Liver (tissue), 9 donors: ENCODE measurements around the gene TRPM2. TPM values are rescaled to one million over a fixed set of nuclear protein-coding genes. Genes with fewer than 3 reads are reported as not detected.

Experiments used
- DNase-seq: peaks from one replicate; pipeline ENCODE4 v3.0.0-alpha.2; 2017; ENCODE audit warnings: low spot score
- H3K27ac ChIP-seq, 2 donors: one replicate each; pipeline ENCODE4 v1.7.0; 2013; ENCODE audit warnings: inconsistent platforms in 2 of 2, low read length in 2 of 2, control low read depth in 1 of 2, low read depth in 1 of 2, mild to moderate bottlenecking in 1 of 2
- H3K27me3 ChIP-seq, 4 donors: one replicate each; pipeline versions ENCODE4 v1.6.1 to v1.7.0; 2013; ENCODE audit warnings: low read length in 3 of 4, inconsistent platforms in 1 of 4, mild to moderate bottlenecking in 1 of 4, moderate library complexity in 1 of 4; ENCODE audit not compliant: control insufficient read depth in 4 of 4, insufficient read depth in 4 of 4
- H3K36me3 ChIP-seq, 4 donors: one replicate each; pipeline versions ENCODE4 v1.6.1 to v1.7.0; 2013; ENCODE audit warnings: low read length in 3 of 4, mild to moderate bottlenecking in 3 of 4, low read depth in 1 of 4, moderate library complexity in 1 of 4; ENCODE audit not compliant: control insufficient read depth in 4 of 4, insufficient read depth in 3 of 4
- H3K4me1 ChIP-seq, 4 donors: one replicate each; pipeline versions ENCODE4 v1.6.1 to v1.7.0; 2013; ENCODE audit warnings: low read length in 3 of 4, mild to moderate bottlenecking in 3 of 4, moderate library complexity in 1 of 4; ENCODE audit not compliant: control insufficient read depth in 4 of 4, insufficient read depth in 4 of 4
- H3K4me3 ChIP-seq, 3 donors: one replicate each; pipeline versions ENCODE4 v1.6.1 to v1.7.0; 2013; ENCODE audit warnings: low read length in 3 of 3, control low read depth in 1 of 3, low read depth in 1 of 3, mild to moderate bottlenecking in 1 of 3
- H3K9ac ChIP-seq, 2 donors: one replicate each; pipeline ENCODE4 v1.7.0; 2013; ENCODE audit warnings: low read length in 2 of 2, mild to moderate bottlenecking in 2 of 2, moderate library complexity in 2 of 2, control low read depth in 1 of 2, low read depth in 1 of 2
- H3K9me3 ChIP-seq, 4 donors: one replicate each; pipeline versions ENCODE4 v1.6.1 to v1.7.0; 2013; ENCODE audit warnings: low read length in 3 of 4; ENCODE audit not compliant: control insufficient read depth in 4 of 4
- ATF3 ChIP-seq: IDR thresholded peaks from 2 replicates; pipeline ENCODE4 v1.6.1; 2016; ENCODE audit warnings: antibody characterized with exemption
- CTCF ChIP-seq: fragments of 150-350 bp; IDR thresholded peaks from 2 replicates; pipeline ENCODE4 v1.5.1; 2017; ENCODE audit warnings: improper control_type of control experiment, low read depth, low read length; ENCODE audit not compliant: missing input control
- EGR1 ChIP-seq, 2 donors: IDR thresholded peaks; 2 replicates each; pipeline ENCODE4 v1.6.1; 2016 to 2018; ENCODE audit warnings: antibody characterized with exemption in 2 of 2, low read depth in 2 of 2
- FOXA1 ChIP-seq: IDR thresholded peaks from 2 replicates; pipeline ENCODE4 v1.6.1; 2016; ENCODE audit warnings: antibody characterized with exemption
- FOXA2 ChIP-seq: IDR thresholded peaks from 2 replicates; pipeline ENCODE4 v1.6.1; 2016; ENCODE audit warnings: antibody characterized with exemption
- GABPA ChIP-seq, 2 donors: IDR thresholded peaks in 1 of 2; conservative IDR thresholded peaks in 1 of 2; 2 replicates each; pipeline ENCODE4 v1.6.1; 2016; ENCODE audit warnings: antibody characterized with exemption in 2 of 2, mild to moderate bottlenecking in 1 of 2, moderate library complexity in 1 of 2
- HNF4A ChIP-seq, 2 donors: conservative IDR thresholded peaks; 2 replicates each; pipeline ENCODE4 v1.6.1; 2016; ENCODE audit warnings: antibody characterized with exemption in 2 of 2, mild to moderate bottlenecking in 2 of 2
- HNF4G ChIP-seq: IDR thresholded peaks from 2 replicates; pipeline ENCODE4 v1.6.1; 2016; ENCODE audit warnings: antibody characterized with exemption
- JUND ChIP-seq, 2 donors: IDR thresholded peaks; 2 replicates each; pipeline ENCODE4 v1.6.1; 2016; ENCODE audit warnings: antibody characterized with exemption in 2 of 2
- MAX ChIP-seq: IDR thresholded peaks from 2 replicates; pipeline ENCODE4 v1.6.1; 2016; ENCODE audit warnings: antibody characterized with exemption
- NR2F2 ChIP-seq: IDR thresholded peaks from 2 replicates; pipeline ENCODE4 v1.6.1; 2016; ENCODE audit warnings: antibody characterized with exemption
- RAD21 ChIP-seq, 2 donors: IDR thresholded peaks; 2 replicates each; pipeline ENCODE4 v1.6.1; 2016; ENCODE audit warnings: antibody characterized with exemption in 2 of 2, mild to moderate bottlenecking in 2 of 2
- REST ChIP-seq: IDR thresholded peaks from 2 replicates; pipeline ENCODE4 v1.6.1; 2016; ENCODE audit warnings: antibody characterized with exemption, mild to moderate bottlenecking
- RXRA ChIP-seq, 2 donors: IDR thresholded peaks; 2 replicates each; pipeline ENCODE4 v1.6.1; 2017 to 2018; ENCODE audit warnings: antibody characterized with exemption in 2 of 2, mild to moderate bottlenecking in 1 of 2
- SP1 ChIP-seq: IDR thresholded peaks from 2 replicates; pipeline ENCODE4 v1.6.1; 2018; ENCODE audit warnings: antibody characterized with exemption, mild to moderate bottlenecking
- TAF1 ChIP-seq: conservative IDR thresholded peaks from 2 replicates; pipeline ENCODE4 v1.6.1; 2016; ENCODE audit warnings: antibody characterized with exemption, mild to moderate bottlenecking
- ZBTB33 ChIP-seq: IDR thresholded peaks from 2 replicates; pipeline ENCODE4 v1.6.1; 2016; ENCODE audit warnings: antibody characterized with exemption
- WGBS: extraction: QIAGEN DNeasy Blood & Tissue Kit; methylation state at CpG from one replicate; pipeline ENCODE4 v1.1.7; 2013; 5-methylcytosine and 5-hydroxymethylcytosine counted together
- polyA plus RNA-seq, 2 donors: library from polyadenylated mRNA; stranded (reverse) in 1 of 2; unstranded in 1 of 2; fragments of 200-250 nt in 1 of 2; fragments of >200 nt in 1 of 2; fragmentation: Nextera tagmentation in 1 of 2; extraction: Ambion mirVana in 1 of 2; gene quantifications; one replicate each; pipeline versions ENCODE4 v1.2.1 to v1.2.3, GENCODE V29; 2013 to 2015
- total RNA-seq, 2 donors: library from RNA; depleted of rRNA; stranded (reverse); fragments of >200 nt; gene quantifications; one replicate each; pipeline ENCODE4 v1.2.3, GENCODE V29; 2014
- donor health status: healthy.
- donor health status: healthy.
- donor health status: healthy.
- donor health status: healthy.
- donor health status: healthy.

Gene TRPM2
- total and polyA plus RNA-seq, 4 donors, result 0.43 to 1.3 (median 0.63) TPM

GRCh38 chr21:44405948-44406872 is 52.8 kb downstream of the TRPM2 start (continued):
- TF ChIP-seq EGR1 (IDR thresholded peaks at IDR 0.05; ENCODE audit: low read depth in 2 of 2), result no peak
- TF ChIP-seq HNF4A (conservative IDR thresholded peaks at IDR 0.05), result no peak
- TF ChIP-seq FOXA2, result no peak
- TF ChIP-seq SP1, result no peak
- no peak for TF ChIP-seq RXRA (IDR thresholded peaks at IDR 0.05)
- no peak for TF ChIP-seq TAF1
- no peak for TF ChIP-seq ATF3

- no peaks in the 10 kb centered on the region for H3K9me3 ChIP-seq
- no peaks in the 10 kb centered on the region for H3K36me3 ChIP-seq
- no peaks in the 10 kb centered on the region for H3K4me1 ChIP-seq
- DNase-seq, result no peak
- H3K9ac ChIP-seq, result no peak overlapping the region
- H3K27me3 ChIP-seq, result no peaks in the 10 kb centered on the region
- WGBS, result 87% methylated on average over 8 of the region's 8 CpGs
- no peak overlapping the region for H3K4me3 ChIP-seq
- no peak overlapping the region for H3K27ac ChIP-seq
- no peak for TF ChIP-seq NR2F2
- no peak for TF ChIP-seq FOXA2
- TF ChIP-seq JUND (IDR thresholded peaks at IDR 0.05), result no peak
- TF ChIP-seq REST, result no peak
- TF ChIP-seq EGR1 (IDR thresholded peaks at IDR 0.05; ENCODE audit: low read depth in 2 of 2), result no peak
- no peak for TF ChIP-seq HNF4G
- TF ChIP-seq MAX, result no peak
- TF ChIP-seq ATF3, result no peak
- TF ChIP-seq FOXA1, result no peak
- TF ChIP-seq SP1, result no peak
- no peak for TF ChIP-seq HNF4A (conservative IDR thresholded peaks at IDR 0.05)
- TF ChIP-seq GABPA (IDR thresholded peaks at IDR 0.05 in 1 of 2, conservative IDR thresholded peaks at IDR 0.05 in 1 of 2), result no peak
- TF ChIP-seq ZBTB33, result no peak
- TF ChIP-seq RXRA (IDR thresholded peaks at IDR 0.05), result no peak
- no peak for TF ChIP-seq CTCF
- no peak for TF ChIP-seq RAD21 (IDR thresholded peaks at IDR 0.05)
Measured at GRCh38 chr21:44406953-44407352, 53.5 kb downstream of the TRPM2 start.
